Loucy (cell line): Measurements from ENCODE around the gene ERCC1.
"Not testable (repeated sequence)": the region's sequence is repeated elsewhere in the genome, so short reads cannot be mapped to it uniquely, and the experiment has no call there.

Experiments
- H2AFZ ChIP-seq: fragments of 200-600 bp; sonication (generic); 2 replicates; pipeline ENCODE4 v1.6.0; 2016; ENCODE audit warnings: antibody characterized with exemption, mild to moderate bottlenecking, low read length, moderate library complexity
- H3F3A ChIP-seq: fragments of 200-600 bp; 2 replicates; pipeline ENCODE4 v1.6.0; 2016; ENCODE audit warnings: antibody characterized with exemption, low read depth, mild to moderate bottlenecking
- H3K27me3 ChIP-seq: fragments of 200-600 bp; sonication (generic); 2 replicates; pipeline ENCODE4 v1.6.1; 2014; ENCODE audit warnings: low read length, mild to moderate bottlenecking; ENCODE audit not compliant: insufficient read depth, poor library complexity, severe bottlenecking
- H3K36me3 ChIP-seq: fragments of 200-600 bp; sonication (generic); 2 replicates; pipeline ENCODE4 v1.6.1; 2016; ENCODE audit warnings: low read length; ENCODE audit not compliant: insufficient read depth
- H3K4me1 ChIP-seq: fragments of 200-600 bp; sonication (generic); 2 replicates; pipeline ENCODE4 v1.5.1; 2014; ENCODE audit warnings: low read length, mild to moderate bottlenecking; ENCODE audit not compliant: insufficient read depth, poor library complexity, severe bottlenecking
- H3K4me2 ChIP-seq: fragments of 200-600 bp; sonication (generic); 2 replicates; pipeline ENCODE4 v1.6.0; 2014; ENCODE audit warnings: antibody characterized with exemption, low read length, low read depth, mild to moderate bottlenecking; ENCODE audit not compliant: poor library complexity, severe bottlenecking
- H3K4me3 ChIP-seq: fragments of 200-600 bp; sonication (generic); 2 replicates; pipeline ENCODE4 v1.5.1; 2014; ENCODE audit warnings: low read length, mild to moderate bottlenecking, mixed read lengths; ENCODE audit not compliant: poor library complexity, severe bottlenecking
- H3K79me2 ChIP-seq: fragments of 200-600 bp; sonication (generic); 2 replicates; pipeline ENCODE4 v1.6.1; 2014; ENCODE audit warnings: low read length; ENCODE audit not compliant: insufficient read depth
- H3K9ac ChIP-seq: fragments of 200-600 bp; sonication (generic); 2 replicates; pipeline ENCODE4 v1.6.0; 2014; ENCODE audit warnings: mild to moderate bottlenecking, low read depth, low read length, moderate library complexity; ENCODE audit not compliant: poor library complexity, severe bottlenecking
- H3K9me2 ChIP-seq: fragments of 200-600 bp; sonication (generic); replicated peaks from 2 replicates; pipeline ENCODE4 v1.6.1; 2016; ENCODE audit warnings: low read depth, low read length, mixed read lengths
- H3K9me3 ChIP-seq: fragments of 200-600 bp; sonication (generic); 2 replicates; pipeline ENCODE4 v1.6.1; 2014; ENCODE audit warnings: mild to moderate bottlenecking, antibody characterized with exemption, low read length, low read depth; ENCODE audit not compliant: insufficient read depth
- H4K20me1 ChIP-seq: fragments of 200-600 bp; sonication (generic); 2 replicates; pipeline ENCODE4 v1.6.0; 2014; ENCODE audit warnings: antibody characterized with exemption, low read length, mild to moderate bottlenecking; ENCODE audit not compliant: insufficient read depth, poor library complexity, severe bottlenecking
- CTCF ChIP-seq: fragments of 200-600 bp; sonication (generic); conservative IDR thresholded peaks from 2 replicates; pipeline ENCODE4 v1.5.1; 2014; ENCODE audit warnings: mild to moderate bottlenecking, antibody characterized with exemption, low read length
- EZH2phosphoT487 ChIP-seq: fragments of 200-600 bp; IDR thresholded peaks from 2 replicates; pipeline ENCODE4 v1.6.1; 2018; ENCODE audit warnings: antibody characterized with exemption, mild to moderate bottlenecking, moderate library complexity, borderline replicate concordance

ERCC1 gene

GRCh38 chr19:45437328-45437727 lies 13.6 kb upstream of the ERCC1 start:
- Histone ChIP-seq H3K36me3 (no peaks in the 10 kb centered on the region), H3K4me2 (no peak overlapping the region), H3K79me2 (no peaks in the 10 kb centered on the region), H3K9ac (no peak overlapping the region), H4K20me1 (no peaks in the 10 kb centered on the region), H2AFZ (no peak overlapping the region), H3K27me3 (no peaks in the 10 kb centered on the region), H3F3A (no peaks in the 10 kb centered on the region), H3K4me1 (peaks cover 5% of the 10 kb centered on the region), H3K9me2 (no peaks in the 10 kb centered on the region), H3K4me3 (no peak overlapping the region), H3K9me3 (no peaks in the 10 kb centered on the region)
- TF ChIP-seq CTCF = no peak
- TF ChIP-seq EZH2phosphoT487 = no peak

GRCh38 chr19:45432543-45432942 lies 8.8 kb upstream of the ERCC1 start:
- H3K4me3 ChIP-seq, H3K4me1 ChIP-seq, H3K79me2 ChIP-seq, H3F3A ChIP-seq, H4K20me1 ChIP-seq, H3K9ac ChIP-seq, H3K27me3 ChIP-seq, H3K36me3 ChIP-seq, H2AFZ ChIP-seq, H3K4me2 ChIP-seq, H3K9me2 ChIP-seq, H3K9me3 ChIP-seq: not testable (repeated sequence)

- H3K9me3 ChIP-seq, H3K9me2 ChIP-seq, H3K79me2 ChIP-seq, H3K27me3 ChIP-seq, H3K9ac ChIP-seq, H3K4me1 ChIP-seq, H3K36me3 ChIP-seq, H3K4me2 ChIP-seq, H4K20me1 ChIP-seq, H3F3A ChIP-seq, H3K4me3 ChIP-seq, H2AFZ ChIP-seq: not testable (repeated sequence)
Observed at GRCh38 chr19:45431008-45431407, 7.3 kb upstream of the ERCC1 start.

GRCh38 chr19:45429896-45430295 lies 6.2 kb upstream of the ERCC1 start:
- not testable (repeated sequence) for H3K4me2 ChIP-seq, H3K9ac ChIP-seq, H3F3A ChIP-seq, H3K79me2 ChIP-seq, H3K9me3 ChIP-seq, H3K4me1 ChIP-seq, H3K36me3 ChIP-seq, H4K20me1 ChIP-seq, H3K9me2 ChIP-seq, H3K4me3 ChIP-seq, H3K27me3 ChIP-seq, H2AFZ ChIP-seq
